ENCODE data around the gene XRCC6.
"Not testable (repeated sequence)": the region's sequence is repeated elsewhere in the genome, so short reads cannot be mapped to it uniquely, and the experiment has no call there.

XRCC6 gene

DNA sequence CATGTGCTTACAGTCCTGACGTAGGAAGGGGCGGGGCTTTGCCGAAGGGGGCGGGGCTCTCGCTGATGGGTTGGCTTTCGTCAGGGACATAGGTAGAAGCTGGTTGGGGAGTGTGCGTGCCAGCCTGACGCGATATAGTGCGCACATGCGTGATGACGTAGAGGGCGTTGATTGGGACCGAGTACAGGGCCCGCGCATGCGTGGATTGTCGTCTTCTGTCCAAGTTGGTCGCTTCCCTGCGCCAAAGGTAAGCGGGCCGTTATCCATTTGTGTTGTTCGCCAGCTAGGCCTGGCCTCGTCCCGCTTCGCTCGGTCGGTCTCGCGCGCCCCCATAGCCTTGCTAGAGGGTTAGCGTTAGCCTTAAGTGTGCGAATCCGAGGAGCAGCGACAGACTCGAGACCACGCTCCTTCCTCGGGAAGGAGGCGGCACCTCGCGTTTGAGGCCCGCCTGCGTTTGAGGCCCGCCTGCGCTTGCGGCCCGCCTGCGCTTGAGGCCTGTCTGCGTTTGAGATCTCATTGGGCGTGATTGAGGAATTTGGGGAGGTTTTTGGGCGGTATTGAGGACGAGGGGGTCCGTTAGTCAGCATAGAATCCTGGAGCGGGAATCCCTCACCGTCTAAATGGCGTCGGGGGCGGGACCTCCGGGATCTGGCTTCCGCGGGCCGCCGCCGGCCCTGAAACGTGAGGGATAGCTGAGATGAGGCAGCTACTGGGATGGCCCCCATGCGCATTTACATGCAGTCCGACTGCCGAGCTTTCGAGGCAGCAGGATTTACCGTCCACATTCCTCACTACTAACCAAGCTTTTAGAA is at the start of gene XRCC6:
TSS of gene XRCC6 (plus strand) at position 197 of the 812 bp plus-strand sequence. CDS start 710 bp downstream, outside the sequence.
- DNase-seq, result peak; percentile 100

DNA sequence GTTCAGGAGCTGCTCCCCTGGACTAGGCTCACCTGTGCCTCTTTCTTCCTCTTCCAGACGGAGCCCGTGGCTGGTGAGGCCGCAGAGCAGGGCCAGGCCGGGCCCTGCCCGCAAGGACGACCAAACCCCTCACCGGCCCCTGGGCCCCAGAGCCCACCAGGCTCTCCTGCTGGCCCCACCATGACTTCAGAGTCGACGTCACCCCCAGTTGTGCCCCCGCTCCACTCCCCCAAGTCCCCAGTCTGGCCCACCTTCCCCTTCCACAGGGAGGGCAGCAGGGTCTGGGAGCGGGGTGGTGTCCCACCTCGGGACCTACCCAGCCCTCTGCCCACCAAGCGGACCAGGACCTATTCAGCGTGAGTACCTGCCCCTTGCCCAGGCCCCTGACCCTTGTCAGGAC is 49.3 kb upstream of the XRCC6 start:
- no peak for DNase-seq

DNA sequence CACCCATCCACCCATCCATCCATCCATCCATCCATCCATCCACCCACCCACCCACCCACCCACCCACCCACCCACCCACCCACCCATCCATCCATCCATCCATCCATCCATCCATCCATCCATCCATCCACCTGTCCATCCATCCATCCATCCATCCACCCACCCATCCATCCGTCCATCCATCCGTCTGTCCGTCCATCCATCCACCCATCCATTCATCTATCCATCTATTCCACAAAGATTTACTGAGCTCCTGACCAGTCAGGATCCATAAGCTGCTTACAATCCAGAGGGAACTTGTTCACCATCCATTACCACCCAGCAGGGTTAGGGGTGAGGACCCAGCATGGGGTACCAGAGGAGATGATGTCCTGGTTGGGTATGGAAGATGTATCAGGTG is 48.8 kb upstream of the XRCC6 start:
- DNase-seq, result not testable (repeated sequence)

DNA sequence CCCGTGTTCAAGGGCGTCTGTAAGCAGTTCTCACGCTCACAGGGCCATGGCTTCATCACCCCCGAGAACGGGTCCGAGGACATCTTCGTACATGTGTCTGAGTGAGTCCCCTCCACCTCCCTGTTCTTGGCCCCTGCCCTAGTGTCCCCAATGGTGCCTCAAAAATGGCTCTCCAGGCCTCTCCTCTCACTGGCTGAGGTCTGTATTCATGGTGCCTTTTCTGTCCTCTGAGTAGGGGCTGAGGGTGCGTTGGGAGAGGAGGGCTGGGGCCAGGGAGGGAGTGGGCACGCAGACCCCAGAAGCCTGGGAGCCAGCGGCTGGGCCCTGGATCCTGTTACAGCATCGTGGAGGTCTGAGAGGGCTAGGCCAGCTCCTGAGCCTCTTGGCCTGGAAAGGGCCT is 47.4 kb upstream of the XRCC6 start:
- no peak for DNase-seq

DNA sequence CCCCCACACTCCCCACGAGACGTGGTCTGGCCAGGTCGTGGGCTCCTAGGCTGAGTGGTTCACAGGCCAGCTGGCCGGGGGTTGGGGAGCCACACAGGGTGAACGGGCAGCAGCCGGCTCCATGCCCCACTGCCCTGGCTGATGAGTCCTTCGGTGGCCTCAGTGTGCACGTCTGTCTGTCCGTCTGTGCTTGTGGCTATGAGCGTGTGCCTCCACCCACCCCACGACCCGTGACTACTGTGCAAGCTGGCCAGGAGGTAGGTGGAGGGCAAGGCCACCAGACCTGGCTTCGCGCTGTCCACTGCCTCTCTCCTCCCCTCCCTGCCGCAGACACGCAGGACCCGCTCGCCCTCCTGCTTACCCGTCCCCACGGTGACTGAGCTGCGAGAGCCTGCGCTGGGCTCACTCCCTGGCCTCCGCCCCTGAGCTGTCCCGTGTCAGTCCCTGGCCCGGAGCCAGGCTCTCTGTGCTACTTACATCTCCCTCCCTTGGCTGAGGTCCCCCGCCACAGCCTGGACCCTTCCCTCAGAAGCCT is 46.2 kb upstream of the XRCC6 start:
- DNase-seq, result no peak

DNA sequence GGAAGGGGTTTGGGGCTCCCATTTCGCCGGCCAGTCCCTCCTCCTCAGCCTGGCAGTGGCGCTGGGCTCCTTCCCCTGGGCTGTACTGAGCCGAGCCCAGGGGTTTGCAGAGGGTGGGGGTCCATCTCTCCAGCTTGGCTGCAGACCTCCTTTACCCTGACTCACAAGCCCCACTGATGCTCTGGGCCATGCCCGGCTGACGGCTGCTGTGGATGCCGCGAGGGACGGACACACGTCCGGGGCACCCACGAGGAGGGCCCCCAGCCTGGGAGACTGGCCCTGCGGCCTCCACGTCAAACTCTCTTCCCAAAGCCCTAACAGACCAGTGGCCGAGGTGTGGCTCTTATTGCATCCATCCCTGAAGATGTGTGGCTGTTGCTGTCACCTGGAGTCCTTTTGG is 45.6 kb upstream of the XRCC6 start:
- no peak for DNase-seq

DNA sequence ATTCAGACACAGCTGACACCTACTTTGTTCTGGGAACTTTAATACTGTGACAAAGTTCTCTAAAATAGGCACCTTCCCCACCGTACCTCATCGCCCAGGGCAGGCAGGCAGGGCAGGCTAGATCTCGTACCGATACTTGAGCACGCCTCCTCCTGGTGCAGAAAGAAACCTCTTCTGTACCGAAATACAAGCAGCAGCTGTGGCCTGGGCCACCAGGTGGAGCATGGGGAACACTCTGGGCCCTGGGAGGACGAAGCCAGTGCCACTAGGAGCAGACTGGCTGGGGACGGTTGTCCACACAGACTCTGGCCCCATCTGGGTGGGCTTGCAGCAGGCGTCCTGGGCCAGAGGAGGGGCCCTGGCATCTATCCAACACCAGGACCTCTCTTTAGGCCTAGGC is 44.2 kb upstream of the XRCC6 start:
- DNase-seq, result peak; percentile 90

DNA sequence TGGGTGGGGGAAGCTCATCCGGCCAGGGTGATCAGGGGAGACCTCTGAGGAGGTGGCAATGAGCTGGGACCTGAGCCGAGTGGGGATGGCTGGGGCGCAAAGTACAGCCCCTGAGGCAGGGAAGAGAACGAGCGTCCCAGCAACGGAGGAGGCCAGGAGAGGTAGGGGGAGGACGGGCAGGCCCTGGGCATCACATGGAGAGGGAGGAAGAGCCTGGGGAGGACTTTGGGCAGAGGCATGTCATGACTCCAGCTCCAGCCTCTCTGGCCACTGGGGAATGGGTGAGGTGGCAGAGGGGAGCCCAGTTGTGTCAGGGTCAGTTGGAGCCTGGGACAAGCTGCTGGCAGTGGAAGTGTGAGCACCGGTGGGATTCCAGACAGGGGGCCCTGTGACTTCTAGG is 43.0 kb upstream of the XRCC6 start:
- DNase-seq, result no peak

DNA sequence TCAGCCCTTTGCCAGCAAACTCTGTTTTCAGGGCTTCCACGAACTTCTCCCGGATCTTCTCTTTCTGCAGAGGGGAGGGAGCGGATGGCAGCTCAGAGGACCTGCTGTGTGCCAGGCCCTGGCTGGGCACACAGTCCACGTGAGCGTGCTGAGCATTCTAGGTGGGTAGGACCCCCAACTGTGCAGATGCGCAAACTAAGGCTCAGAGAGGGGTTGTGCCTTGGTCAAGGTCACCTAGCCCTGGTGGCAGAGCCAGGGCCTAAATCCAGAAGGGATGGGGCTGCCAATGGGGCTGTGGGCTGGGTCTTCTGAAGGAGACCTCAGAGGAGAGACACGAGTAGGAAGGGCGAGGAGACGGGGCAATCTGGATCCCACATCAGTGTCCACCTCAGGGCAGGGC is 42.3 kb upstream of the XRCC6 start:
- no peak for DNase-seq

DNA sequence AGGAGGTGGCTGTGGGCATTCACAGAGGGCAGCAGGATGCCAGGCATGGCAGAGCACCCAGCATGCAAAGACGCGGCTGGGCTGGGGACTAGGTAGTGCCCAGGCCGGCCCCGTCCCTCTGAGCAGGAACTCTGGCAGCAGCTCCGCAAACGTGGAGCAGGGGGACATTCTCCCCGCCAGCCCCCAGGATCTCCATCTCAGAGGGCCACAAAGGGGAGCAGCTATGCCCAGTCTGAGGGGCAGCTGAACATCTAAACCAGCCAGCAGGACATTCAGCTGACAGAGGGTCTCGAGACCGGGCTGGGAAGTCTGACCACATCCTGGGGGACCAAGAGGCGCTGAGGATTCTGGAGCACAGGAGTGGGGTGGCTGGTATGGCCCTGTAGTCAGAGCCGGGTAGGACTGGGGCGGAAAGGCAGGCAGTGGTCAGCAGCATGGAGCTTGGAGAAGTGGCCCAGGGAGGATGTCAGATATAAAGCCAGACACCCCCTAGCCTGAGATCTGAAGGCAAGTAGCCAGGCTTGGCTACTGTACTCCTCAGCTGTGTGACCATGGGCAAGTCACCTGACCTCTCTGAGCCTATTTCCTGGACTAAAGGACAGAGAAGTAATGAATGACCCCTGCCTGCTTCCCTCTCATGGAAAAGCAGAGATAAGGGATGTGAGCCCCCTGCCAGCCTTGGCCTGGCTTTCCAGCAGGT is 41.6 kb upstream of the XRCC6 start:
- DNase-seq, result no peak

DNA sequence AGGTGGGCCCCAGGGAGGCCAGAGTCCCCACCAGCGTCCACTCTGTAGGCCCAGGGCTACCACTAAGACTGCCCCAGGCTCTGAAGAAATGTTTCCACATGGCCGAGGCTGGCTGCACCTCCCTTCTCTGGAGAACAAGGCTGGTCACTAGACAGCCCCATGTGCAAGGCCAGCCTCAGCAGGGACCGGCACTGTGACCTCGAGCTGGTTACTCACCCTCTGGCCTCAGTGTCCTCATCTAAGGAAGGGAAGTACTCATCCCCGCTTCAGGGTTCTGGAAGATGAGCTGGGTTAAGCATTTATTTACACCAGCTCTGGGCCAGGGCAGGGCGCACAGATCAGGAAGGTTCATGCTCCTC is 41.1 kb upstream of the XRCC6 start:
- no peak for DNase-seq

DNA sequence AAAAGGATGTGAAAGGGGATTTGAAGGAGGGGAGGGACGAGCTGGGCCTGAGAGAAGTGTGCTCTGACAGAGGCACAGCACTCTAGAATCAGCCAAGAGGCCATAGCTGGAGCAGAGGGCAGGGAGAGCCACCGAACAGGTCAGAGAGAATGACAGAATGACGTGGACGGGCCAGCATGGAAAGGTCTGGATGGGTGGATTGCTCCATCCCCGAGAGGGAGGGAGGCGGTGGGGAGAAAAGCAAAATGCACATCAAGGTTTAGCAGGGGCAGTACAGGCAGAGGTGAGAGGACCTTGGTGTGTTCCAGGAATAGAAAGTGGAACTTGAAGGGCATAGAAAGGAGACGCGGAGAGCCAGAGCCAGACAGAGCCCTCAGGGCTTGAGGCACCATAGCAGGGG is 38.4 kb upstream of the XRCC6 start:
- DNase-seq, result no peak

DNA sequence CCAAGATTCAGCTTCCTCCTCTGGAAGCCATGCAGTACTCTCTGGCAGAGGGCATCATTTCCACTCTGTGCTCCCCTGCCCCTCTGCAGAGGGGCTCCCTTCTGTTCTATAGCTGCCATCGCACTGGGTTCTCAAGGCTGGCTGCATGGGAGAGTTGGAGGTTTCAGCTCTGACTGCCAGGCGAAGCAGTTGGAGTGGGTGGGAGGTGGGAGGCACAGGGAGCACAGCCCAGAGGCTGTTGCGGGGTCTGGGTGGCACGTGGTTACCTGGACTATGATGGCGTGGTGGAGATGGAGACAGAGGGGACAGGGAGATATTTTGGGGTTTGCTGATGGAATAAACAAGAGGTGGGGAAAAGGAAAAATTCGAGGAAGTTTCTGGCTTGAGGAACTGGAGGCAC is 36.2 kb upstream of the XRCC6 start:
- DNase-seq, result no peak

DNA sequence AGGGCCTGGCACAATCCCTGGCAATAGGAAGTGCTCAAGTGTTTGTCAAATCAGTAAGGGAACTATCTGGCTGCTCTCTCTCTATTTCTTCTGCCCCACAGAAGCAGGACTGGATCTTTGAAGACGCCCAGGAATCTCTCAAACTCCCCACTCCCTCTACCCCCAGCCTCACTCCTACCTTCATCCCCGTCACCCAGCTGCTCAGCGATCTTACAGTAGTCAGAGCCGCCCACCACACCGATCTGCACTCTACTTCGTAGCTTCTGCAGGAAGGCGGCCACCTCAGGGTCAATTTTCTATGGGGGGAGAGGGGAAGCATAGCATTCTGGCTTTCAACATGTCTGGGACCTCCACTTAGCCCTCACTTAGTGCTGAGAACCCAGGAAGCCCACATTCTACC is 35.2 kb upstream of the XRCC6 start:
- DNase-seq, result no peak

DNA sequence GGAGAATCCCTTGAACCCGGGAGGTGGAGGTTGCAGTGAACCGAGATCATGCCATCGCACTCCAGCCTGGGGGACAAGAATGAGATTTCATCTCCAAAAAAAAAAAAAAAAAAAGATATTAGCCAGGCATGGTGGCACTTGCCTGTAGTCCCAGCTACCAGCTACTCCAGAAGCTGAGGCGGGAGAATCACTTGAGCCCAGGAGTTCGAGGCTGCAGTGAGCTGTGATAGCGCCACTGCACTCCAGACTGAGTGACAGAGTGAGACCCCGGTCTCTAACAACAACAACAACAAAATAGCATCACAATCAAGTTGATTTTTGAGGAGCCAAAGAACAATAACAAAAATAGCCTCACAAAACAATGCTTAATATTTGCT is 33.8 kb upstream of the XRCC6 start:
- no peak for DNase-seq

DNA sequence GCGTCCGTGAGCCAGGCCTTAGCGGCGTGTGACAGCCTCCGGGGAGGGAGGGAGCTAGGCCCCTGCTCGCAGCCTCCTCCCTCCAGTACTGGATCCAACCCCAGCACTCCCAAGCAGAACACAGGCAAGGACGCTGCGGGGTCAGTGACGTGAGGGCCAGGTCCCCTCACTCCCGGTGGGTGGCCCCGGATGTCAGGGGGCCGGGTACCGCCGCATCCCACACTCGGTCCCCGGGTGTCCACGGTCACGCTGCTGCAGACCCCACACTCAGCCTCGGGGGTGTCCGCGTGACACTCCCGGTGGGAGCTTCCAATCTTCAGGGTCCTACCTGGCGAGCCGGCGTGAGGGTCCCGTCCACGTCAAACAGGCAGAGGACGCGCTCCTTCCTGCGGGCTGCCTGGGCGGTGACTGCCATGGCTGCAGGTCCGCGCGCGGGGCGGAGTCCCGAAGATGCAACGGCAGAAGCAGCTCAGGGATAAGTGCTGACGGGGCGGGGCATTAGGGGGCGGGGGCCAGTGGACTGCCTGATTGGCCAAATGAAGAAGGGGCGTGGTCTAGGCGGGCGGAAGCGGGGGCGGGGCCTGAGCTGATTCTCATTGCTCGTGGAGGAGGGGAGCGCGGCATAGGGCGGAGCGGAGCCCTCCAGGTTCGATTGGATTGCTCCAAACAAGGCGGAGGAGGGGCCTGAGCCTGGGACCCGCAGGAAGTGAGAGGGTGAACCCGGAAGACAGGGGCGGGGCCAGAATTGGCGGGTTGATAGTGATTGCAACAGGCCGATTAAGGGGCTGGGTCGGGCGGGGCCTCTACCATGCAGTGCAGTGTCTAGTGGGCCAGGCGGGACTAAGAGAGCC is 31.5 kb upstream of the XRCC6 start, which contains the start of gene PMM1:
TSS of gene PMM1 (minus strand) at position 450 of the 851 bp plus-strand sequence. CDS start at position 415, 35 bp downstream.
- peak; percentile 100 for DNase-seq

DNA sequence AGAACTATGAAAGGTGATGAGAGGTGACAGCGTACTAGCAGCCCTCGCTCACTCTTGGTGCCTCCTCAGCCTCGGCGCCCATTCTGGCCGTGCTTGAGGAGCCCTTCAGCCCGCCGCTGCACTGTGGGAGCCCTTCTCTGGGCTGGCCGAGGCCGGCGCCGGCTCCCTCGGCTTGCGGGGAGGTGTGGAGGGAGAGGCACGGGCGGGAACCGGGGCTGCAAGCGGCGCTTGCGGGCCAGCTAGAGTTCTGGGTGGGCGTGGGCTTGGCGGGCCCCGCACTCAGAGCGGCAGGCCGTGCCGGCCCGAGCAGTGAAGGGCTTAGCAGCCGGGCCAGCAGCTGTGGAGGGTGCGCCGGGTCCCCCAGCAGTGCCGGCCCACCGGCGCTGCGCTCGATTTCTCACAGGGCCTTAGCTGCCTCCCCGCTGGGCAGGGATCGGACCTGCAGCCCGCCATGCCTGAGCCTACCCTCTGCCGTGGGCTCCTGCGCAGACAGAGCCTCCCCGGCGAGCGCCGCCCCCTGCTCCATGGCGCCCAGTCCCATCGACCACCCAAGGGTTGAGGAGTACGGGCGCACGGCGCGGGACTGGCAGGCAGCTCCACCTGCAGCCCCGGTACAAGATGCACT is 27.6 kb upstream of the XRCC6 start:
- not testable (repeated sequence) for DNase-seq

DNA sequence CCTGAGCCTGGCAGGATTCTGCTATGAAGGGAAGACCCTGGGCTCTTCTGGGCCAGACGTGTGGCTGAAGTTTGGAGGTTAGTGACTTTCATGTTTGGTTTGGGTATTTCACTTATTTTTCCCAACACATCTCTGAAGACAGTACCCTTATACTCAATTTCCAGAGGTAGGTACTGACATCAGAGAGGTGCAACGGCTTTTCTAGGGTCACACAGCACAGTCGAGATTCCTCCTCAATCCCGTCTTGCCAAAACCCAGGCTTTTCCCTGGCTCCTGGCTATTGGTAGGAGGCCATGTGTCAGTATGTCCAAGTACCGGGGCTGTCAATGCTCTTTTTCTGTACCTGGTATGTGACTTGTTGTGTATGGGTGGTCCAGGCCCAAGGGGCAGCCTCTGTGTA is 25.4 kb upstream of the XRCC6 start:
- no peak for DNase-seq

DNA sequence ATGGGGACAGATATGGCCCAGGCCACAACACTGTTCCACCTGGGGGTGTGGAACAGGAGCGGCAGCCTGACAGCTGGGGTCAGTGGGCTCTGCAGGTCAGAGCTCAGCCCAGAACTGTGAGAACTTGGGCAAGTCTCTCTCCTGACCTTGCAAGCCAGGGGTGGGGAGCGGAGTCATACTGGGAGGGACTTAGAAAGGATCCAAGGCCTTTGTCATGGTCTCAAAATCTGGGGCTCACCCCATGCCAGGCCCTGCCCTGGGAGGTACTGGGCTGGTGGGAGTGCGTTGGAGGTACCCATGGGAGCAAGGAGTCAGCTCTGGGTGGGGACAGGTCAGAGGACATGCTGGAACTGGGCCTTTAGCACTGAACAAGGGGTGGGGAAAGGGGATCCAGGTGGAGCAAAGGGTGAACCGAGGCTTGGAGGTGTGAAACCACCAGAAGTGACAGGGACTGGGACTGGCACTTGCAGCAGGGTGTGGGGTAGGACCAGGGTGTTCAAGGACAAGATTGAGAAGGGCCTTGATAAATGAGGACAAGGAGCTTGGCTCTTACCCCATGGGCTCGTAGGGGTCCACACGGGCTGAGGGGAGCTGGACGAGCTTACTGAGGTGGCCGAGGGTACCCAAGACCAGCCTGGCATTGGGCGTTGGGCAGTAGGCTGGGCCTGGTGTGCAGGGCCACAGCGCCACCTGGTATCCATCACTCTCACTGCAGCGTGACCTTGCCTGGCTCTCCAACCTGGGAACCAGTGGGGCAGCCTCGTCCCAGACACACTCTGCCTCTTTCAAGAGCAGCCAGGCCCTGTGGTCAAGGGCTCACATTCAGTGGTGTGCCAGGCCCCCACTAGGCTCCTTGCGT is 24.1 kb upstream of the XRCC6 start:
- peak; percentile 87 for DNase-seq

DNA sequence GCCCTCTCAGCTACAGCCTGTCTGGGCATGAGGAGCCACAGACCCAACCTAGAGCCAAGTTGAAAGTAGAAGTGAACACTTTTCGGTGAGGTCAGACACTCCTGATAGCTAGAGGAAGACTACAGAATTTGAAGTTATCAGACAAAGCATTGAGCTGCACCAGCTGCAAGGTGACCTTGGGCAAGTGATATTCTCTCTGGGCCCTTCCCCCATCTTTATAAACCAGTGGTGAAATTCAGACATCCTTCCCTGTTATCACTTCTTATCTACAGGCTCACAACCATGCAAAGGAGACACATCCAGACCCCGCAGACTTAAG is 23.5 kb upstream of the XRCC6 start:
- DNase-seq, result no peak

DNA sequence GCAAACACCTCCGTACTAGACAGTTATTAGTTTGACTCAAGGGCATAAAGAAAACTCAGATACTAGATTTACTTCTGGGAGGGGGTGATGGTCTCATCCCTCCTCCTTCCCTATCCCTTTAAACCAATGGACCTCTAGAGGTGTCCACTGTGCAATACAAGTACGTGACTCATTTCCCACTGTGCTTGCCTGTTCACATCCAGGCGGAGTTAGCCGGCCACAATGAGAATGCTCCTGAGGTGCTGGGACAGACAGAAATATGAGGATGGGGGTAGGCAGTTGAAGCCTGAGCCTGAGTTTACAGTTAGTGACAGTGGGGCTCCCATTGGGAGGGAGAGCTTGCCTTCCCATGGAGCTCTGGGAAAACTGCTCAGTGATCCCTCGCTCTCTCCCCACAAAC is 23.0 kb upstream of the XRCC6 start:
- DNase-seq, result no peak
